ENCODE data around the gene CES3. TPM values are rescaled to one million over a fixed set of nuclear protein-coding genes. Genes with fewer than 3 reads are reported as not detected.

The CES3 gene
- total and polyA plus RNA-seq, 2 donors (not counting 3 experiments of a cell fraction or from before 2014, with no cell fraction given), result 0.10 TPM; not detected in 1

- ChIA-PET CTCF (no interaction called here), POLR2A (no interaction called here)
- FAIRE-seq (no peak), DNase-seq (ENCODE audit: low read depth, low spot score) (no peak)
- Histone ChIP-seq H3K4me3 (replicated peaks in 1 of 3; ENCODE audit: insufficient read depth in 1 of 3, low read depth in 1 of 3, low read length in 3 of 3) (no peak overlapping the region), H3K9me3 (replicated peaks; ENCODE audit: control insufficient read depth, insufficient read depth, low read length) (no peaks in the 10 kb centered on the region), H3K27me3 (ENCODE audit: control insufficient read depth in 2 of 2, insufficient read depth in 2 of 2, low read length in 2 of 2) (peaks cover 0 to 12% of the 10 kb centered on the region in 2 experiments), H3K36me3 (ENCODE audit: control insufficient read depth in 2 of 2, extremely low read depth in 1 of 2, insufficient read depth in 2 of 2, low read length in 2 of 2) (no peaks in the 10 kb centered on the region), H2AFZ (ENCODE audit: low read depth, low read length) (no peak overlapping the region), H3K9me1 (replicated peaks; ENCODE audit: control insufficient read depth, extremely low read depth, insufficient read depth, low read length) (no peaks in the 10 kb centered on the region), H4K20me1 (replicated peaks; ENCODE audit: control insufficient read depth, extremely low read depth, insufficient read depth, low read length) (no peaks in the 10 kb centered on the region), H3K27ac (ENCODE audit: insufficient read depth, low read depth, low read length) (no peak overlapping the region), H3K4me2 (ENCODE audit: insufficient read depth, low read length) (no peak overlapping the region), H3K9ac (replicated peaks; ENCODE audit: extremely low read depth, insufficient read depth, low read length) (no peak overlapping the region), H3K79me2 (ENCODE audit: control insufficient read depth, insufficient read depth, low read length) (no peaks in the 10 kb centered on the region), H3K4me1 (ENCODE audit: control insufficient read depth, extremely low read depth, insufficient read depth, low read length) (no peaks in the 10 kb centered on the region)
- no peak for TF ChIP-seq GATA2 (IDR thresholded peaks at IDR 0.05; ENCODE audit: insufficient read depth, insufficient read length, low read depth, low read length)
- no peak for TF ChIP-seq JUN (IDR thresholded peaks at IDR 0.05; ENCODE audit: borderline replicate concordance, insufficient read depth, insufficient read length, low read depth)
- BruUV-seq (replicated peaks), result no TSS peak
- dilution Hi-C loops (cut with MboI; ENCODE audit: extremely low pct_ligation_motif_present, low sequenced_read_pairs), result no loop called here
- intact Hi-C loops (cut with micrococcal nuclease), result no loop called here
Measured at GRCh38 chr16:66915041-66915440, 46.0 kb upstream of the CES3 start.

DNA sequence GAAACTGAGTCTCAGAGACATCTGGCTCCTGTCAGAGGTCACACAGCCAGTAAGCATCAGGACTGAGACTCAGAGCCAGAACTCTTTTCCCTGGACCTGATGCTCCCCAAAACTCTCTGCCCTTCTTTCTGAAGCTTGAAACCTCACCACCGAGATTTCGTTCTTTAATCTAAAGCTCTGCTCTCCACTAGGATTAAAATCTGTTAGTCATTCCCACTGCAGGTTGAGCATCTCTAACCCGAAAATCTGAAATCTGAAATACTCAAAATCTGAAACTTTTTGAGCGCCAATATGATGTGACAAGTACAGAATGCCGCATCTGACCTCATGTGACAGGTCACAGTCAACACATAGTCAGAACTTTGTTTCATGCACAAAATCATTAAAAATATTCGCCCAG, 44.5 kb upstream of the CES3 start:
- CTCF ChIA-PET, result interaction anchor here (0.7 to 1.0 kb wide), 3 partner anchors 10 to 28 kb away, joined by 3 to 4 read pairs (median 3); no protein-coding TSS in a partner anchor
- no peak overlapping the region for H3K9ac ChIP-seq (replicated peaks; ENCODE audit: extremely low read depth, insufficient read depth, low read length)
- H3K9me3 ChIP-seq (replicated peaks; ENCODE audit: control insufficient read depth, insufficient read depth, low read length), result no peaks in the 10 kb centered on the region
- H3K9me1 ChIP-seq (replicated peaks; ENCODE audit: control insufficient read depth, extremely low read depth, insufficient read depth, low read length), result no peaks in the 10 kb centered on the region
- no TSS peak for BruUV-seq (replicated peaks)
- POLR2A ChIA-PET, result no interaction called here
- no peaks in the 10 kb centered on the region for H3K36me3 ChIP-seq (ENCODE audit: control insufficient read depth in 2 of 2, extremely low read depth in 1 of 2, insufficient read depth in 2 of 2, low read length in 2 of 2)
- H3K79me2 ChIP-seq (ENCODE audit: control insufficient read depth, insufficient read depth, low read length), result no peaks in the 10 kb centered on the region
- peaks cover 8 to 19% of the 10 kb centered on the region in 2 experiments for H3K27me3 ChIP-seq (ENCODE audit: control insufficient read depth in 2 of 2, insufficient read depth in 2 of 2, low read length in 2 of 2)
- no peak overlapping the region for H3K27ac ChIP-seq (ENCODE audit: insufficient read depth, low read depth, low read length)
- FAIRE-seq (no peak), DNase-seq (ENCODE audit: low read depth, low spot score) (no peak)
- no peak for TF ChIP-seq MAX (IDR thresholded peaks at IDR 0.05; ENCODE audit: insufficient read depth, insufficient read length)
- no peak for TF ChIP-seq POLR2A (IDR thresholded peaks at IDR 0.05; ENCODE audit: low read depth, low read length)
- TF ChIP-seq CTCF (IDR thresholded peaks at IDR 0.05; ENCODE audit: extremely low read depth in 1 of 2, insufficient read depth in 1 of 2, low read depth in 1 of 2, low read length in 2 of 2), result no peak
- no peak for TF ChIP-seq MYC (IDR thresholded peaks at IDR 0.05; ENCODE audit: low read depth, low read length)
- TF ChIP-seq FOS (IDR thresholded peaks at IDR 0.05; ENCODE audit: borderline replicate concordance, insufficient read depth, low read length), result no peak
- no peak for TF ChIP-seq GATA2 (IDR thresholded peaks at IDR 0.05; ENCODE audit: insufficient read depth, insufficient read length, low read depth, low read length)
- no peak for TF ChIP-seq POLR2AphosphoS5 (IDR thresholded peaks at IDR 0.05; ENCODE audit: insufficient read depth, low read depth, low read length)
- no peak for TF ChIP-seq JUN (IDR thresholded peaks at IDR 0.05; ENCODE audit: borderline replicate concordance, insufficient read depth, insufficient read length, low read depth)
- no peak for TF ChIP-seq EZH2 (IDR thresholded peaks at IDR 0.05; ENCODE audit: borderline replicate concordance, low read depth, low read length, severe bottlenecking)
- H2AFZ ChIP-seq (ENCODE audit: low read depth, low read length), result no peak overlapping the region
- H4K20me1 ChIP-seq (replicated peaks; ENCODE audit: control insufficient read depth, extremely low read depth, insufficient read depth, low read length), result no peaks in the 10 kb centered on the region
- intact Hi-C loops (cut with micrococcal nuclease), result no loop called here
- no peak overlapping the region for H3K4me3 ChIP-seq (replicated peaks in 1 of 3; ENCODE audit: insufficient read depth in 1 of 3, low read depth in 1 of 3, low read length in 3 of 3)
- dilution Hi-C loops (cut with MboI; ENCODE audit: extremely low pct_ligation_motif_present, low sequenced_read_pairs), result no loop called here
- no peaks in the 10 kb centered on the region for H3K4me1 ChIP-seq (ENCODE audit: control insufficient read depth, extremely low read depth, insufficient read depth, low read length)
- no peak overlapping the region for H3K4me2 ChIP-seq (ENCODE audit: insufficient read depth, low read length)

Data from endothelial cell of umbilical vein (primary cell).